K562 (cell line): ENCODE data around the gene CNP. TPM values are rescaled to one million over a fixed set of nuclear protein-coding genes. Genes with fewer than 3 reads are reported as not detected.
A peak's percentile ranks its signal among the peaks of the same experiment; 100 is the strongest.

ENCODE experiments used
- ATAC-seq: fragments of 200-7000 bp; cut with Tn5 transposase; 3 replicates; pipeline ENCODE4 v1.9.1; 2020; ENCODE audit warnings: moderate library complexity
- BruUV-seq: library from RNA; stranded (reverse); fragments of 400-500 nt; replicated peaks from 2 replicates; lab custom pipeline; 2021; lab: Mats Ljungman, UMichigan
- CTCF ChIA-PET: fragments of 300-600 bp; formaldehyde crosslinking; extraction: SDS; loops from one replicate; lab custom pipeline; 2021; ENCODE audit warnings: low intra/inter-chr PET ratio; lab: Yijun Ruan, JAX
- POLR2A ChIA-PET: fragments of 300-600, 350-650 bp; sonication (Branson Sonifier 250); formaldehyde crosslinking; extraction: SDS; loops from one replicate; lab custom pipeline; 2021; ENCODE audit warnings: antibody characterized with exemption, inconsistent platforms; lab: Yijun Ruan, JAX
- DNase-seq, 4 experiments: peaks; one replicate each; pipeline versions ENCODE4 v3.0.0 to v3.0.0-alpha.2; 2011 to 2018; ENCODE audit warnings: low spot score in 3 of 4, mixed read lengths in 3 of 4; ENCODE audit errors: extremely low read depth in 1 of 4
- FAIRE-seq: peaks from 2 replicates; lab custom pipeline; 2011; peaks lifted over from hg19 to GRCh38; lab: Jason Lieb, UNC
- H2AFZ ChIP-seq: 2 replicates; pipeline ENCODE4 v1.6.0; 2011; ENCODE audit warnings: low read depth, low read length, control low read depth, inconsistent platforms
- H3K27ac ChIP-seq: fragments of 200-600 bp; 3 replicates; pipeline ENCODE4 v1.8.0; 2011; ENCODE audit warnings: low read depth, mild to moderate bottlenecking, control low read depth, inconsistent platforms, low read length, moderate library complexity, mixed read lengths; ENCODE audit errors: extremely low read depth
- H3K27me3 ChIP-seq, 2 experiments: fragments of 300-600 bp in 1 of 2; 2 replicates in 1 of 2; 3 replicates in 1 of 2; pipeline versions ENCODE4 v1.6.0 to v1.8.0; 2011; ENCODE audit warnings: inconsistent platforms in 2 of 2, low read length in 2 of 2, mild to moderate bottlenecking in 1 of 2, mixed read lengths in 1 of 2, moderate library complexity in 1 of 2; ENCODE audit not compliant: control insufficient read depth in 2 of 2, insufficient read depth in 2 of 2
- H3K36me3 ChIP-seq: fragments of 300-600 bp; 3 replicates; pipeline ENCODE4 v1.8.0; 2011; ENCODE audit warnings: mild to moderate bottlenecking, low read length, inconsistent platforms; ENCODE audit not compliant: control insufficient read depth, insufficient read depth
- H3K4me1 ChIP-seq, 2 experiments: fragments of 200-600 bp in 1 of 2; replicated peaks in 1 of 2; 2 replicates in 1 of 2; 3 replicates in 1 of 2; pipeline versions ENCODE4 v1.5.1 to v1.8.0; 2011; ENCODE audit warnings: inconsistent platforms in 2 of 2, low read length in 2 of 2, mild to moderate bottlenecking in 1 of 2, mixed read lengths in 1 of 2, moderate library complexity in 1 of 2; ENCODE audit not compliant: control insufficient read depth in 2 of 2, insufficient read depth in 2 of 2
- H3K4me2 ChIP-seq: 2 replicates; pipeline ENCODE4 v1.6.1; 2011; ENCODE audit warnings: low read length, control low read depth, inconsistent platforms, mixed read lengths; ENCODE audit not compliant: insufficient read depth
- H3K4me3 ChIP-seq: fragments of 200-600 bp; sonication (generic), shearing (Covaris generic); 2 replicates; pipeline ENCODE4 v1.5.1; 2016; ENCODE audit warnings: control low read depth, inconsistent platforms
- H3K79me2 ChIP-seq: fragments of 200-600 bp; 3 replicates; pipeline ENCODE4 v1.8.0; 2011; ENCODE audit warnings: low read length, inconsistent platforms; ENCODE audit not compliant: control insufficient read depth, insufficient read depth
- H3K9ac ChIP-seq, 2 experiments: 2 replicates each; pipeline versions ENCODE4 v1.6.0 to v1.6.1; 2011; ENCODE audit warnings: low read depth in 2 of 2, low read length in 2 of 2, control low read depth in 1 of 2, inconsistent platforms in 1 of 2, mild to moderate bottlenecking in 1 of 2, mixed read lengths in 1 of 2; ENCODE audit not compliant: insufficient read depth in 1 of 2
- H3K9me1 ChIP-seq: one replicate; pipeline ENCODE4 v1.6.0; 2011; ENCODE audit warnings: inconsistent platforms, mild to moderate bottlenecking, low read length, moderate library complexity; ENCODE audit not compliant: control insufficient read depth, insufficient read depth
- H3K9me3 ChIP-seq: replicated peaks from 2 replicates; pipeline ENCODE4 v1.5.1; 2011; ENCODE audit warnings: low read depth, low read length, inconsistent platforms; ENCODE audit not compliant: control insufficient read depth, insufficient read depth
- H4K20me1 ChIP-seq: replicated peaks from 2 replicates; pipeline ENCODE4 v1.6.1; 2011; ENCODE audit warnings: low read length, inconsistent platforms, mixed read lengths; ENCODE audit not compliant: control insufficient read depth, insufficient read depth
- C11orf30 ChIP-seq: fragments of 450-650 bp; IDR thresholded peaks from 2 replicates; pipeline ENCODE4 v1.6.1; 2016; ENCODE audit warnings: low read depth, mild to moderate bottlenecking
- CREBBP ChIP-seq: IDR thresholded peaks from one replicate; pipeline ENCODE4 v1.6.1; 2012; ENCODE audit warnings: low read depth, mild to moderate bottlenecking, control low read depth, inconsistent platforms, low read length
- DDX20 ChIP-seq: fragments of 450-650 bp; IDR thresholded peaks from 2 replicates; pipeline ENCODE4 v1.6.1; 2016; ENCODE audit warnings: missing genetic modification characterization, low read depth, mild to moderate bottlenecking, missing compliant biosample characterization, moderate library complexity
- HDGF ChIP-seq: fragments of 450-650 bp; IDR thresholded peaks from 2 replicates; pipeline ENCODE4 v1.6.1; 2016
- MLX ChIP-seq, 2 experiments: fragments of 450-650 bp in 1 of 2; sonication (generic) in 1 of 2; formaldehyde crosslinking; conservative IDR thresholded peaks; 2 replicates each; pipeline versions ENCODE4 v1.4.0 to v1.8.1; 2020 to 2022; ENCODE audit warnings: mild to moderate bottlenecking in 1 of 2, missing genetic modification reagents in 1 of 2
- MYNN ChIP-seq, 2 experiments: sonication (generic); formaldehyde crosslinking in 1 of 2; IDR thresholded peaks; 2 replicates each; pipeline versions ENCODE4 v1.5.0 to v1.6.1; 2016 to 2020; ENCODE audit warnings: antibody characterized with exemption in 1 of 2, missing genetic modification reagents in 1 of 2
- POLR2AphosphoS2 ChIP-seq: IDR thresholded peaks from 2 replicates; pipeline ENCODE4 v1.6.1; 2012; ENCODE audit warnings: low read length, improper control_type of control experiment
- POLR2AphosphoS5 ChIP-seq: IDR thresholded peaks from 2 replicates; pipeline ENCODE4 v1.6.1; 2011; ENCODE audit warnings: mild to moderate bottlenecking, low read depth, low read length, moderate library complexity; ENCODE audit not compliant: control insufficient read depth, insufficient read depth
- ZNF316 ChIP-seq: fragments of 450-650 bp; IDR thresholded peaks from 2 replicates; pipeline ENCODE4 v1.6.1; 2016
- whole genome bisulfite sequencing: fragments of 100-300 bp; shearing (Covaris generic); methylation state at CpG from one replicate; pipeline ENCODE4 v1.1.6; 2016; ENCODE audit warnings: low coverage, mixed read lengths; ENCODE audit not compliant: insufficient coverage; ENCODE audit errors: missing lambda C conversion rate; 5-methylcytosine and 5-hydroxymethylcytosine counted together
- in situ Hi-C: fragments of 300-500 bp; cut with MboI; formaldehyde crosslinking; loops from 4 replicates; pipeline ENCODE4 v1.15.0; 2018; ENCODE audit warnings: inconsistent platforms, mixed read lengths
- intact Hi-C: fragments of 100-400 bp; cut with micrococcal nuclease; formaldehyde crosslinking; loops from 2 replicates; pipeline ENCODE4 v1.14.2; 2022
- polyA plus RNA-seq, 8 experiments: library from polyadenylated mRNA; depleted of rRNA in 4 of 8; stranded (reverse) in 5 of 8; unstranded in 3 of 8; fragments of >200 nt; fragmentation: Nextera tagmentation in 2 of 8; fragmentation: Illumina TruSeq in 1 of 8; extraction: Ambion mirVana in 2 of 8; extraction: Trizol in 1 of 8; gene quantifications; 2 replicates each; pipeline versions ENCODE4 v1.2.1 to v1.2.3, GENCODE V29; 2011 to 2014; ENCODE audit warnings: inconsistent platforms in 1 of 8, missing spikeins in 1 of 8
- total RNA-seq, 7 experiments: library from RNA; depleted of rRNA in 6 of 7; stranded (reverse); fragments of >200 nt in 6 of 7; fragmentation: Illumina TruSeq in 2 of 7; extraction: Trizol in 2 of 7; gene quantifications; 2 replicates each; pipeline versions ENCODE4 v1.2.1 to v1.2.3, GENCODE V29; 2011 to 2021; ENCODE audit warnings: low replicate concordance in 1 of 7

CNP gene
- total and polyA plus RNA-seq, 9 of the 15 experiments (the other 6 are each of a cell fraction or from before 2014, with no cell fraction given): 1.7 to 52.0 (median 29.1) TPM

GRCh38 chr17:42000413-42001133, 34.0 kb downstream of the CNP start:
- Histone ChIP-seq H2AFZ (no peak overlapping the region), H3K4me3 (no peak overlapping the region), H3K9me1 (no peaks in the 10 kb centered on the region), H3K79me2 (peaks cover 47% of the 10 kb centered on the region), H3K27me3 (no peaks in the 10 kb centered on the region), H3K27ac (no peak overlapping the region), H3K9ac (no peak overlapping the region), H4K20me1 (peaks cover 19% of the 10 kb centered on the region; the same call in 1 of the 2 replicates), H3K4me1 (no peaks in the 10 kb centered on the region; a peak in 1 of 5 replicates), H3K36me3 (peaks cover 85% of the 10 kb centered on the region), H3K9me3 (no peaks in the 10 kb centered on the region), H3K4me2 (no peak overlapping the region)
- DNase-seq (no peak), FAIRE-seq (no peak), ATAC-seq (no peak)
- intact Hi-C loops: no loop called here
- CTCF ChIA-PET: no interaction called here
- POLR2A ChIA-PET: interaction anchor here (0.8 to 3.9 kb wide), 3 partner anchors 13 to 34 kb away, joined by 3 to 16 read pairs (median 3); partner anchors contain the start of gene CNP
- WGBS: 91% methylated on average over 3 of the region's 3 CpGs
- no peak for TF ChIP-seq MLX (CRISPR knock-in tag; conservative IDR thresholded peaks at IDR 0.05)
- in situ Hi-C loops: no loop called here
- BruUV-seq: no TSS peak

- peaks cover 59% of the 10 kb centered on the region for H3K79me2 ChIP-seq
- FAIRE-seq: no peak
- CTCF ChIA-PET: no interaction called here
Observed at GRCh38 chr17:42001729-42002128, 35.1 kb downstream of the CNP start.

More at GRCh38 chr17:42001729-42002128, 35.1 kb downstream of the CNP start:
- Histone ChIP-seq H3K27me3 (no peaks in the 10 kb centered on the region), H3K27ac (no peak overlapping the region), H2AFZ (no peak overlapping the region), H3K4me2 (no peak overlapping the region), H4K20me1 (peaks cover 19% of the 10 kb centered on the region; the same call in 1 of the 2 replicates), H3K4me1 (no peaks in the 10 kb centered on the region; a peak in 1 of 5 replicates), H3K9ac (no peak overlapping the region), H3K9me1 (no peaks in the 10 kb centered on the region), H3K36me3 (peaks cover 73% of the 10 kb centered on the region), H3K9me3 (no peaks in the 10 kb centered on the region), H3K4me3 (no peak overlapping the region)
- 92% methylated on average over 2 of the region's 2 CpGs for WGBS
- DNase-seq (no peak), ATAC-seq (no peak)
- intact Hi-C loops: no loop called here
- in situ Hi-C loops: no loop called here
- TF ChIP-seq HDGF (no peak), C11orf30 (0 out of 2 replicates have a peak, but pooled peaks have one; percentile 16), POLR2AphosphoS5 (no peak), CREBBP (no peak), POLR2AphosphoS2 (no peak), DDX20 (tag) (no peak), ZNF316 (peak; percentile 55), MYNN (IDR thresholded peaks at IDR 0.05) (no peak), MYNN (CRISPR knock-in tag; IDR thresholded peaks at IDR 0.05) (no peak)
- no TSS peak for BruUV-seq
- POLR2A ChIA-PET: interaction anchor here (0.6 kb wide), 1 partner anchor 260 kb away, joined by 3 read pairs; no protein-coding TSS in a partner anchor
